Heart right ventricle (tissue), 16 donors: Measurements from ENCODE around the gene LGALS1. TPM values are rescaled to one million over a fixed set of nuclear protein-coding genes. Genes with fewer than 3 reads are reported as not detected.

ENCODE experiments used
- ATAC-seq, 8 donors: fragments of 200-7000 bp; cut with Tn5 transposase; one replicate each; pipeline ENCODE4 v1.9.1; 2020; ENCODE audit warnings: mild to moderate bottlenecking in 8 of 8, moderate library complexity in 8 of 8, moderate number of reproducible peaks in 1 of 8
- DNase-seq, 2 donors: peaks; one replicate each; pipeline ENCODE4 v3.0.0-alpha.2; 2020
- H3K27ac ChIP-seq, 10 donors: fragments of 200-600 bp; sonication (generic) in 2 of 10; one replicate each; pipeline versions ENCODE4 v1.5.0 to v1.8.0; 2020 to 2022; ENCODE audit warnings: mild to moderate bottlenecking in 3 of 10
- H3K27me3 ChIP-seq, 7 donors: fragments of 200-600 bp; one replicate each; pipeline ENCODE4 v1.8.0; 2021 to 2022; ENCODE audit warnings: mild to moderate bottlenecking in 2 of 7
- H3K36me3 ChIP-seq, 9 donors: fragments of 200-600 bp; sonication (generic) in 1 of 9; one replicate each; pipeline versions ENCODE4 v1.5.0 to v1.8.0; 2020 to 2022; ENCODE audit warnings: mild to moderate bottlenecking in 2 of 9
- H3K4me1 ChIP-seq, 9 donors: fragments of 200-600 bp; sonication (generic) in 1 of 9; one replicate each; pipeline versions ENCODE4 v1.5.0 to v1.8.0; 2020 to 2022; ENCODE audit warnings: mild to moderate bottlenecking in 4 of 9
- H3K4me3 ChIP-seq, 10 donors: fragments of 200-600 bp; sonication (generic) in 2 of 10; one replicate each; pipeline versions ENCODE4 v1.5.0 to v1.8.0; 2020 to 2022; ENCODE audit warnings: mild to moderate bottlenecking in 7 of 10, moderate library complexity in 2 of 10
- H3K9me3 ChIP-seq, 11 donors: fragments of 200-600 bp in 10 of 11; sonication (generic) in 2 of 11; one replicate each; pipeline versions ENCODE4 v1.5.0 to v1.8.0; 2013 to 2022; ENCODE audit warnings: mild to moderate bottlenecking in 2 of 11, control low read depth in 1 of 11, moderate library complexity in 1 of 11
- CTCF ChIP-seq, 9 donors: fragments of 200-600 bp; sonication (generic) in 2 of 9; IDR thresholded peaks; one replicate each; pipeline versions ENCODE4 v1.5.0 to v1.8.0; 2021 to 2022; ENCODE audit warnings: antibody characterized with exemption in 9 of 9, mild to moderate bottlenecking in 5 of 9, moderate library complexity in 1 of 9
- WGBS, 2 donors: extraction: QIAGEN DNeasy Blood & Tissue Kit; methylation state at CpG; one replicate each; pipeline ENCODE4 v1.1.7; 2013; ENCODE audit warnings: inconsistent platforms in 1 of 2; 5-methylcytosine and 5-hydroxymethylcytosine counted together
- intact Hi-C, 10 donors: fragments of 100-400 bp; cut with DNase I; formaldehyde crosslinking; loops; one replicate each; pipeline versions ENCODE4 v1.11.1 to v1.14.2; 2022
- polyA plus RNA-seq, 2 donors: library from polyadenylated mRNA; stranded (reverse); fragments of 200-250 nt; gene quantifications; one replicate each; pipeline ENCODE4 v1.2.3, GENCODE V29; 2013
- total RNA-seq, 10 donors: library from RNA; stranded (reverse); fragmentation: NEBNext Ultra II Directional in 3 of 10; extraction: Animal tissue kit (Norgen Biotek cat#: 25700) in 3 of 10; gene quantifications; one replicate each; pipeline versions ENCODE4 v1.2.1 to v1.2.4, GENCODE V29; 2021 to 2023
- donor health status: Arrhythmogenic right ventricular cardiomyopathy.
- donor health status: ischemic (EF 13 %, LVEDD 7.1; RV severe dilation, severe dysfunction).
- donor health status: healthy with polysubstance abuse.
- donor health status: DM: no; HTN: yes; CAD: no.
- donor health status: DM: no; HTN: no; CAD: no.
- donor health status: ischemic (EF 25% LVEDD 6.9; RV normal size, moderate dysfunction).
- donor health status: ischemic (EF 25% LVEDD 5.7; RV mildly dilated, moderate dysfunction).
- donor health status: healthy.
- donor health status: DM: yes; HTN: yes; CAD: no.
- donor health status: Ischemic cardiomyopathy.
- donor health status: ischemic (EF 35%, LVEDD 5.7; RV mildly dilated, moderate dysfunction).
- donor health status: nonischemic (EF 11% LVEDD 7.7; RV severe dilation, severe dysfunction).
- donor health status: DM: yes; HTN: yes; CAD: no.
- donor health status: PGD.
- donor health status: ischemic (EF 29% LVEDD 5.4; RV normal size, mild dysfunction).
- donor health status: nonischemic (EF 23%, LVEDD 6.1; RV moderate dilation, normal function).

Gene LGALS1
- total and polyA plus RNA-seq, 12 donors = 651 to 4,200 (median 803) TPM

GRCh38 chr22:37681001-37681424, 5.6 kb downstream of the LGALS1 start:
- no peak for TF ChIP-seq CTCF (IDR thresholded peaks at IDR 0.05)
- H3K4me1 ChIP-seq = peaks cover 5 to 41% (median 39%) of the 10 kb centered on the region in 9 donors
- no peaks in the 10 kb centered on the region for H3K27me3 ChIP-seq
- H3K4me3 ChIP-seq = no peak overlapping the region
- DNase-seq (no peak), ATAC-seq (no peak)
- intact Hi-C loops = loop anchor here (1.0 to 10.0 kb wide), 6 partner anchors 38 to 114 kb away; no protein-coding TSS in a partner anchor
- WGBS, 2 donors = 71 to 78% methylated on average over 2 of the region's 2 CpGs
- no peaks in the 10 kb centered on the region for H3K9me3 ChIP-seq
- H3K36me3 ChIP-seq = peaks cover 0 to 38% (median 3%) of the 10 kb centered on the region in 9 donors
- H3K27ac ChIP-seq = peak overlapping the region in 4 of 10 donors; percentile 0 to 41 (median 26)

GRCh38 chr22:37681556-37682049, 6.2 kb downstream of the LGALS1 start:
- no peaks in the 10 kb centered on the region for H3K27me3 ChIP-seq
- H3K4me3 ChIP-seq = no peak overlapping the region
- WGBS, 2 donors = 20 to 21% methylated on average over 6 of the region's 6 CpGs
- peaks cover 5 to 37% (median 34%) of the 10 kb centered on the region in 9 donors for H3K4me1 ChIP-seq
- intact Hi-C loops = loop anchor here (1.0 to 10.0 kb wide), 6 partner anchors 38 to 113 kb away; no protein-coding TSS in a partner anchor
- peak; percentile 81 to 95 (median 91) for TF ChIP-seq CTCF (IDR thresholded peaks at IDR 0.05)
- no peaks in the 10 kb centered on the region for H3K9me3 ChIP-seq
- ATAC-seq = peak; percentile 13 to 61 (median 42)
- peak overlapping the region in 3 of 10 donors; percentile 0 to 41 (median 35) for H3K27ac ChIP-seq
- H3K36me3 ChIP-seq = peaks cover 0 to 38% (median 3%) of the 10 kb centered on the region in 9 donors
- peak; percentile 64 to 76 for DNase-seq

- intact Hi-C loops = loop anchor here in 8 of 10 donors (5.0 to 10.0 kb wide), 5 partner anchors 43 to 110 kb away; no protein-coding TSS in a partner anchor
- no peak overlapping the region for H3K4me3 ChIP-seq
- H3K4me1 ChIP-seq = peaks cover 10 to 34% (median 25%) of the 10 kb centered on the region in 9 donors
- no peak for ATAC-seq
- no peak for DNase-seq
- H3K9me3 ChIP-seq = no peaks in the 10 kb centered on the region
- no peaks in the 10 kb centered on the region for H3K27me3 ChIP-seq
- TF ChIP-seq CTCF (IDR thresholded peaks at IDR 0.05) = no peak
- peaks cover 0 to 35% (median 8%) of the 10 kb centered on the region in 9 donors for H3K36me3 ChIP-seq
- WGBS, 2 donors = 83 to 88% methylated on average over 16 of the region's 16 CpGs
- no peak overlapping the region for H3K27ac ChIP-seq
Measured at GRCh38 chr22:37684803-37685615, 9.6 kb downstream of the LGALS1 start.
